ENCODE results near the gene EDC4.
A peak's percentile ranks its signal among the peaks of the same experiment; 100 is the strongest.

The EDC4 gene

GRCh38 chr16:67882374-67883145 lies 9.7 kb downstream of the EDC4 start:
- Histone ChIP-seq H3K27me3 (ENCODE audit: insufficient read depth, low read depth, severe bottlenecking) (no peaks in the 10 kb centered on the region), H3K36me3 (peaks cover 70% of the 10 kb centered on the region), H3K27ac (no peak overlapping the region), H3K4me3 (ENCODE audit: low read depth, low read length) (no peak overlapping the region), H3K9me3 (ENCODE audit: severe bottlenecking) (no peaks in the 10 kb centered on the region)
- no peak for DNase-seq
- TF ChIP-seq CTCF (IDR thresholded peaks at IDR 0.05; ENCODE audit: low read depth, low read length): no peak

- Histone ChIP-seq H3K27ac (no peak overlapping the region), H3K27me3 (ENCODE audit: insufficient read depth, low read depth, severe bottlenecking) (no peaks in the 10 kb centered on the region), H3K4me3 (ENCODE audit: low read depth, low read length) (no peak overlapping the region), H3K36me3 (peaks cover 62% of the 10 kb centered on the region), H3K9me3 (ENCODE audit: severe bottlenecking) (no peaks in the 10 kb centered on the region)
- no peak for TF ChIP-seq CTCF (IDR thresholded peaks at IDR 0.05; ENCODE audit: low read depth, low read length)
- DNase-seq: no peak
These were observed 10.5 kb downstream of the EDC4 start for GRCh38 chr16:67883146-67883871.

- TF ChIP-seq CTCF (IDR thresholded peaks at IDR 0.05; ENCODE audit: low read depth, low read length): peak; percentile 88
- DNase-seq: peak; percentile 66
- Histone ChIP-seq H3K9me3 (ENCODE audit: severe bottlenecking) (no peaks in the 10 kb centered on the region), H3K36me3 (peaks cover 56% of the 10 kb centered on the region), H3K27ac (no peak overlapping the region), H3K4me3 (ENCODE audit: low read depth, low read length) (no peak overlapping the region), H3K27me3 (ENCODE audit: insufficient read depth, low read depth, severe bottlenecking) (no peaks in the 10 kb centered on the region)
These were observed 11.0 kb downstream of the EDC4 start for GRCh38 chr16:67883872-67884261.

GRCh38 chr16:67884684-67885083 lies 11.8 kb downstream of the EDC4 start, which contains the start of gene NRN1L:
TSS of gene NRN1L (plus strand) at chr16:67884885. CDS start at chr16:67884904, 19 bp downstream.
- no peak for TF ChIP-seq CTCF (IDR thresholded peaks at IDR 0.05; ENCODE audit: low read depth, low read length)
- H3K4me3 ChIP-seq (ENCODE audit: low read depth, low read length): no peak within 1 kb of the TSS
- peak; percentile 92 for DNase-seq
- H3K36me3 ChIP-seq: peaks cover 48% of the 10 kb centered on the region
- peak within 1 kb of the TSS; percentile 75 for H3K27ac ChIP-seq
- no peaks in the 10 kb centered on the region for H3K9me3 ChIP-seq (ENCODE audit: severe bottlenecking)
- no peaks in the 10 kb centered on the region for H3K27me3 ChIP-seq (ENCODE audit: insufficient read depth, low read depth, severe bottlenecking)

GRCh38 chr16:67885545-67885944 lies 12.7 kb downstream of the EDC4 start:
- Histone ChIP-seq H3K36me3 (peaks cover 41% of the 10 kb centered on the region), H3K27me3 (ENCODE audit: insufficient read depth, low read depth, severe bottlenecking) (no peaks in the 10 kb centered on the region), H3K9me3 (ENCODE audit: severe bottlenecking) (no peaks in the 10 kb centered on the region), H3K4me3 (ENCODE audit: low read depth, low read length) (no peak overlapping the region), H3K27ac (peak overlapping the region; percentile 75)
- no peak for TF ChIP-seq CTCF (IDR thresholded peaks at IDR 0.05; ENCODE audit: low read depth, low read length)
- peak; percentile 64 for DNase-seq
